GM13977 (cell line): ENCODE data around the gene GAL3ST3.

Experiments used
- DNase-seq: peaks from one replicate; pipeline ENCODE4 v3.0.0; 2012; ENCODE audit warnings: low spot score
- in situ Hi-C: fragments of 300-500 bp; cut with MboI; formaldehyde crosslinking; loops from one replicate; pipeline ENCODE4 v1.12.0; 2022; ENCODE audit warnings: low sequenced_read_pairs, low pct_unique_long_range_greater_than_20kb, mixed read lengths, inconsistent platforms; ENCODE audit not compliant: unreplicated experiment
- TF ChIP-seq, protein P1 (sequence below): IDR thresholded peaks from 2 replicates; pipeline ENCODE4 v1.5.1; 2012; ENCODE audit warnings: mild to moderate bottlenecking, control low read depth; ENCODE audit not compliant: insufficient read depth; ENCODE audit errors: extremely low read depth, missing control alignments

Gene GAL3ST3

DNA sequence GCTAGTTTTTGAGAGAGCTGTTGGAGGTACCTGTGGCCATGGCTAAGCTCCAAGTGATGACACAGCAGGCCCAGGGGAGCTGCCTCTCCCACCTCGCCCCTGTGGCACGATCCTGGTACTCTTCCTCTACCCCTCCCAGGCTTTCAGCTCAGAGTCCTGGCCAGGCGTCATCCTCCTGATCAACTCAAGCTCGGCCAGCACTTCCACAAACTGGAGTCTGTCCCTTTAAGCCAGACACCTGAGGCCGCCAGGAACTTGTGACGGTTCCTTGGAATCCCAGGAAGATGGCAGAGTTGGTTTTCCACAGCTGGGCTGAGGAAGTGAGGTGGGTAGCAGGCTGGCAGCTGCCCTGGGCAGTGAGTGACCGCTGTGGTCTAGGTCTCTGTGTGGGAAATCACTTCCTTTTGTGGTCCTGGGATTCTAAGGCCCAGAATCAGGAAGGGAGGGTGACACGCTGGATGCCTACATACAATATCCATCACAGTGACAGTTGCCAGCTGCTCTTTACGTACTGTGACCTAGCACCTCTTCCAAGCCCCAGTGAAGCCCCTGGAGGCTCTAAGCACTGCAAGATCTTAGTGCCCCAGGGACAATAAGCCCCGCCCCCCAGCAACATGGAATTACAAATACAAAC is 40.4 kb downstream of the GAL3ST3 start:
- TF ChIP-seq, protein P1, sequence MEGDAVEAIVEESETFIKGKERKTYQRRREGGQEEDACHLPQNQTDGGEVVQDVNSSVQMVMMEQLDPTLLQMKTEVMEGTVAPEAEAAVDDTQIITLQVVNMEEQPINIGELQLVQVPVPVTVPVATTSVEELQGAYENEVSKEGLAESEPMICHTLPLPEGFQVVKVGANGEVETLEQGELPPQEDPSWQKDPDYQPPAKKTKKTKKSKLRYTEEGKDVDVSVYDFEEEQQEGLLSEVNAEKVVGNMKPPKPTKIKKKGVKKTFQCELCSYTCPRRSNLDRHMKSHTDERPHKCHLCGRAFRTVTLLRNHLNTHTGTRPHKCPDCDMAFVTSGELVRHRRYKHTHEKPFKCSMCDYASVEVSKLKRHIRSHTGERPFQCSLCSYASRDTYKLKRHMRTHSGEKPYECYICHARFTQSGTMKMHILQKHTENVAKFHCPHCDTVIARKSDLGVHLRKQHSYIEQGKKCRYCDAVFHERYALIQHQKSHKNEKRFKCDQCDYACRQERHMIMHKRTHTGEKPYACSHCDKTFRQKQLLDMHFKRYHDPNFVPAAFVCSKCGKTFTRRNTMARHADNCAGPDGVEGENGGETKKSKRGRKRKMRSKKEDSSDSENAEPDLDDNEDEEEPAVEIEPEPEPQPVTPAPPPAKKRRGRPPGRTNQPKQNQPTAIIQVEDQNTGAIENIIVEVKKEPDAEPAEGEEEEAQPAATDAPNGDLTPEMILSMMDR, result no peak
- DNase-seq, result no peak
- in situ Hi-C loops, result no loop called here

DNA sequence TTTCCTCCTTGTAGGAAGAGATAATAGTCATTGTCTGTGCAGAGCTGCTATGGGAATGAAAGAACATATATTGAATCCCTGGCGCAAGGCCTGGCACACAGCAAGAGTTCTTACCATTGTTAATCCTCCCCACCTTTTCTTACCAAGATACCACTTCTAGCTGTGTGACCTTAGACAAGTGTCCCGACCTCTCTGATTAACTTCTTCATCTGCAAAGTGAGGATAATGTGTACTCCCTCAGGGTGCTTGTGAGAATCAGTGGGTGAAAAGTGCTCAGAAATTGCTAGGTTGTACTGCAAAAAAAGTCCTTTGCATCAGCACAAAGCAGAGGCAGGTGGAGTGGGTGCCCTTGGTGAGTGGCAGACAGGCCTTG is 40.9 kb downstream of the GAL3ST3 start:
- DNase-seq, result no peak
- in situ Hi-C loops, result no loop called here
- TF ChIP-seq, protein P1, result no peak

DNA sequence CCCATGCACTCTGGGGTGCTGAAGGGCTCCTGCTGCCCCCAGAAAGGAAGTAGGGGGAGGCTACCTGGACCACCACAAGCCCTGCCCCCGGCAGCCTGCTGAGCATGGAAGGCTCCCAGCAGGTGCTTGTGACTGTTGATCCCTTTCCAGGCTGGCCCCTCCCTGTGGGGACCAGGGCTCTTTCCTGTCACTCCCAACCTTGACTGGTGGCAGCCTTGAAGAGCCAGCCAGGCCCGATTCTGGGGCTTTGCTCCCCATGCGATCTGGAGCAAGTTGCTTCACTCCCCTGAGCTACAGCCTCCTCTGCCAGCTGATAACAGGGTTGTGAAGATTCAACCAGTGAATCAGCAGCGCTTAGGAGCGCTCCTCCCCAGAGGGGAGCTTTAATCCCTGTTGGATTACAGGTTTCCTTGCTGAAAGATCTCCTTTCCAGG is 41.7 kb downstream of the GAL3ST3 start:
- in situ Hi-C loops, result no loop called here
- DNase-seq, result no peak
- TF ChIP-seq, protein P1, result no peak

DNA sequence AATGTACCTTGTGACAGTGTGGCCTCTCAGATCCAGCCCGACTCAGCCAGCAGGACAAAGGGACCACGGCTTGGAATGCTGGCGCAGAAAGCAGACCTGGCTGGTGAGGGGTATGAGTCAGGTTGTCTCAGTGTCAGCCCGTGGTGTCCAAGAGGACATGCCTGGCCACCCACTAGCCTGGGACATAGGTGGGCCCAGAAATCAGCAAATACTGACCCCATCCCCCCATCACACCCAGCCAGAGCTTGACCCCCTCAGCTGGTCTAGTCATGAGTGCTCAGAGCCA is 42.1 kb downstream of the GAL3ST3 start:
- TF ChIP-seq, protein P1, result no peak
- no peak for DNase-seq
- in situ Hi-C loops, result no loop called here

DNA sequence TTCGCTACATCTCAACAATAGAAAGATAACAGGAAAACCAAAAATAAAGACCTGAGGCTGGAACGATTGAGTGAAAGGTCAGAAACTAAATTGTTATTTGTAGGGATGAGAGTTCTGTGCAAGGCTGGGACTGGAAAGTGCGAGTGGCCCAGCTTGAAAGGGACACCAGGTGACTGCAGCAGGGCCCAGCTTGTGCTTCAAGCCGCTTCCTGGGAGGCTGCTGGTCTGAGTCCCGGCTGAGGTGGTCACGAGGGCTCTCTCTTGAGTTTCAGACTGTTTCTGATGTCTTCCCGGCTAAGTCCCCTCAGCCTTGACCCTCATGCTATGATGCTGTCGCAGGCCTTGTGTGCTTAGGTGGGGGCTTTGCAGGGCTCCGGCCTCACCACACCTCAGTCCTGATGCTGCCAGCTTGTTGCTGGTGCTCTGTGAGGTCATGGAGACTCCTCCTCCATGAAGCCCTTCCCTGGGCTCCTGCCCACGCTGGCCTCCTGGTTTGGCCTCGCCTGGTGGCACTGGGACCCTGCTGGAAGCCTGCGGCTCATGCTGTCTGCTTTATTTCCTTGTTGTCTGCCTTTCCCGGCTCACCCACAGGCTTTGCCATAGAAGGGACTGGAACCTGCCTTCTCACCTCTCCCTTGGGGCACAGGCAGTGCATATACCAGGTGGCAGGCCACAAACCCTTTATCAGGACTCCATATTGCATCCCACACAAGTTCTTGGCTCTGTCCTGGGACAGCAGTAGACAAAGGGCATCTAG is 42.6 kb downstream of the GAL3ST3 start:
- TF ChIP-seq, protein P1, result no peak
- DNase-seq, result no peak
- in situ Hi-C loops, result no loop called here

DNA sequence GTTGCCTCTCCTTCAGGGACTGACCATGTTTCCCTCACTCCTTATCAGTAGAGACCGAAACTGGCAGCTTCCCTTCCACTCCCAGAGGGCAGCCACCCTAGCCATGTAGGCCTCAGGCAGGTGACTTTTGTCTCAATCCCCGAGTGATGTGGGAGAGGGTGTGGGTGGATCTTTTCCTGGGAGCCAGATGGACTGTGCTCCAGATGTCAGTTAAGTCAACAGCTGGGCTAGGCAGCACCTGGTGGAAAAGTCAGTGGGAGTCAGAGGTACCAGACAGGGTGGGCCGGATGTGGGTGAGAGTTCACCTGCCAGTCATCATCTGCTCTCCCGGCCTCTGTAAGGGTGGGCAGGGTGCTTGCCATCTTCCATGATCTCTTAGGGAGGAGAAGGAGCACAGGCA is 44.8 kb downstream of the GAL3ST3 start:
- TF ChIP-seq, protein P1, result no peak
- in situ Hi-C loops, result no loop called here
- DNase-seq, result no peak

DNA sequence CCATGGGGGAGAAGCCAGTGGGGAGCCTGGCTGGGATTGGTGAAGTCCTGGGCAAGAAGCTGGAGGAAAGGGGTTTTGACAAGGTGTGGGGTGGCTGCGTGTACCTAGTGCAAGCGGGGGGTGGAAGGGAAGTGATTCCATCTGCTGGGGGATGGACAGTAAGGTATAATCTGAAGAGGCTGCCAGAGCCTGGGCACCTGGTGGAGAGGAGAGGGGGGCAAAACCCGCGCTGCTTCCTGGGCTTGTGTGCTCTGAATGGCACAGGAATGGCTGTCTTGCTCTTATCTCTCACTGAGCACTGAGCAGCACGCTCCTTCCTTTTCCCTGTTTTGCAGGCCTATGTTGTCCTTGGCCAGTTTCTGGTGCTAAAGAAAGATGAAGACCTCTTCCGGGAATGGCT is 45.7 kb downstream of the GAL3ST3 start:
- no peak for DNase-seq
- in situ Hi-C loops, result no loop called here
- TF ChIP-seq, protein P1, result no peak
